ENCODE measurements around the gene HSPA1A. TPM values are rescaled to one million over a fixed set of nuclear protein-coding genes. Genes with fewer than 3 reads are reported as not detected.
"Not testable (repeated sequence)": the region's sequence is repeated elsewhere in the genome, so short reads cannot be mapped to it uniquely, and the experiment has no call there.

The HSPA1A gene
- total and polyA plus RNA-seq, 9 of the 15 experiments (the other 6 are each of a cell fraction or from before 2014, with no cell fraction given): 2.2 to 273 (median 107) TPM

DNA sequence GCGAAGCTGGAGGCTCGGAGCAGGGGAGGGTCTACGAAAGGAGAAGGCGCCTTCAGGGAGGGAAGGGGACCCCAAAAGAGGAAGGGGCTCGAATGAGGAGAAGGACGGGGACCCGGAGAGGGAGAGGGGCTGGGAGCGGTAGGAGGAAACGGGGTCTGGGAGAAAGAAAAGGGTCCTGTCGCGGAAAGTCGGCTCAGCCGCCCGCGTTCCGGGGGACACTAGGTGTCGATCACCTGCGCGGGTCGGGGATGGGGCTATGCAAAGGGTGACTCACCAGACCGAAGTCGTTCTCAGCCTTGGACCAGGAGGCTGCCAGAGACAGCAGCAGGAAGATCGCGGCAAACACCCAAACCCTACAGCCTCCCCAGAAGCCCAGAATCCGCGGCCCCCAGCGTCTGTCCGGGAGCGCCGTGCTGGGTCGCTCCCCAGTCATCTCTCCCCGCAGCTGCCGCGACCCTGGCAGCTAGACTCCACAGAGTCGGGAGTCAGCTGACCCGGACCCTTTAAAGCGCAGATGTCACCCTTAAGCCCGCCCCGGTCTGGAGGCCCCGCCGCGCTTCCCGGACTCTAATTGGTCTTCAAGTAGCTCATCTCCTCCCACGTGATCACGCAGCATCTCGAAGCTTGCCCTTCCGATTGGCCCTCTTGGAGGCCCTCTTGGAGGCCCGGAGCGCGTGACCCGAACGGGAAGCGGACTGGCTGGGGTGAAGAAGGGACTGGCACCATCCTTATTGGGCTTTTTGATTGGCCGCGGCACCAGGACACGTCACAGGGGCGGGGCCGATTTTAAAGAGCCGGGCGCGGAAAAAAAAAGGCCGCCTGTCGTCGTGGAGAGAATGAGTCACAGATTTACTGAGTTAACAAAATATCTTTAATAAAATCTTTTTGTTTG lies 47.2 kb downstream of the HSPA1A start, which contains the start of gene NEU1 (continued):
- TF ChIP-seq, protein P1, sequence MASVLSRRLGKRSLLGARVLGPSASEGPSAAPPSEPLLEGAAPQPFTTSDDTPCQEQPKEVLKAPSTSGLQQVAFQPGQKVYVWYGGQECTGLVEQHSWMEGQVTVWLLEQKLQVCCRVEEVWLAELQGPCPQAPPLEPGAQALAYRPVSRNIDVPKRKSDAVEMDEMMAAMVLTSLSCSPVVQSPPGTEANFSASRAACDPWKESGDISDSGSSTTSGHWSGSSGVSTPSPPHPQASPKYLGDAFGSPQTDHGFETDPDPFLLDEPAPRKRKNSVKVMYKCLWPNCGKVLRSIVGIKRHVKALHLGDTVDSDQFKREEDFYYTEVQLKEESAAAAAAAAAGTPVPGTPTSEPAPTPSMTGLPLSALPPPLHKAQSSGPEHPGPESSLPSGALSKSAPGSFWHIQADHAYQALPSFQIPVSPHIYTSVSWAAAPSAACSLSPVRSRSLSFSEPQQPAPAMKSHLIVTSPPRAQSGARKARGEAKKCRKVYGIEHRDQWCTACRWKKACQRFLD (CRISPR knock-in tag; IDR thresholded peaks at IDR 0.05): no peak; the same call in 1 of the 2 replicates
- TF ChIP-seq SRSF1 (IDR thresholded peaks at IDR 0.05; ENCODE audit: low read depth, low read length) (no peak), ESRRB (CRISPR knock-in tag; IDR thresholded peaks at IDR 0.05; ENCODE audit: borderline replicate concordance) (no peak)

DNA sequence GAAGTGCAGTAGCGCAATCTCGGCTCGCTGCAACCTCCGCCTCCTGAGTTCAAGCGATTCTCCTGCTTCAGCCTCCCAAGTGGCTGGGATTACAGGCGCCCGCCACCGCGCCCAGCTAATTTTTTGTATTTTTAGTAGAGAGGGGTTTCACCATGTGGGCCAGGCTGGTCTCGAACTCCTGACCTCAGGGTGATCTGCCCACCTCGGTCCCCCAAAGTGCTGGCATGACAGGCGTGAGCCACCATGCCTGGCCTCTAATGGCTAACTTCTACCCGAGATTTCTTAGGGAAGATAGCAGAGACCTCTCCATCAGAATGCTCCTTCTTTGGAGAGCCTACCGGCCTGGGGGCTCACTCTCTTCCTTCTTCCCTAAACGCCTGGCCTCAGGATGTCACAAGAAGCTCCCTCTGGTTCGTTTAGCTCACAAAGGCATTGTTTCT lies 48.8 kb downstream of the HSPA1A start:
- H3K79me2 ChIP-seq (ENCODE audit: control insufficient read depth, insufficient read depth, low read length): peaks cover 24% of the 10 kb centered on the region
- DNase-seq (ENCODE audit: extremely low read depth in 1 of 4, low spot score in 3 of 4); FAIRE-seq; H3K27me3 ChIP-seq (ENCODE audit: control insufficient read depth in 2 of 2, insufficient read depth in 2 of 2, low read length in 2 of 2); BruUV-seq (replicated peaks); intact Hi-C loops (cut with micrococcal nuclease); ATAC-seq; H3K9me3 ChIP-seq (replicated peaks; ENCODE audit: control insufficient read depth, insufficient read depth, low read depth, low read length); H4K20me1 ChIP-seq (replicated peaks; ENCODE audit: control insufficient read depth, insufficient read depth, low read length); H3K9me1 ChIP-seq (ENCODE audit: control insufficient read depth, insufficient read depth, low read length): not testable (repeated sequence)
- H3K36me3 ChIP-seq (ENCODE audit: control insufficient read depth, insufficient read depth, low read length): peaks cover 39% of the 10 kb centered on the region; the same call in 2 of the 3 replicates
- peak overlapping the region; percentile 90 for H2AFZ ChIP-seq (ENCODE audit: low read depth, low read length)
- in situ Hi-C loops (cut with MboI): loop anchor here (5.0 kb wide), 1 partner anchor 202 kb away; the partner anchor contains the start of genes C6orf47 and GPANK1
- ChIA-PET POLR2A (interaction anchor here (0.6 to 4.3 kb wide), 19 partner anchors 8 to 326 kb away, joined by 3 to 123 read pairs (median 5); partner anchors contain the start of genes BAG6, C6orf47, CSNK2B and GPANK1), CTCF (ENCODE audit: low intra/inter-chr PET ratio) (interaction anchor here (0.6 to 1.4 kb wide), 6 partner anchors 24 to 183 kb away, joined by 3 to 5 read pairs (median 4); partner anchors contain the start of genes LY6G5C and VARS1)
- peak overlapping the region; percentile 73; the same call in 1 of the 3 replicates for H3K27ac ChIP-seq (ENCODE audit: extremely low read depth, low read depth, low read length)
- WGBS (ENCODE audit: insufficient coverage, low coverage, missing lambda C conversion rate): 26% methylated on average over 16 of the region's 16 CpGs
- peak overlapping the region; percentile 62 for H3K4me3 ChIP-seq
- H3K4me2 ChIP-seq (ENCODE audit: insufficient read depth, low read length): peak overlapping the region; percentile 85
- H3K4me1 ChIP-seq (replicated peaks in 1 of 2; ENCODE audit: control insufficient read depth in 2 of 2, insufficient read depth in 2 of 2, low read length in 2 of 2): peaks cover 13 to 46% of the 10 kb centered on the region in 2 experiments; a peak in 4 of 5 replicates
- peak overlapping the region; percentile 63 to 87; a peak in 3 of 4 replicates for H3K9ac ChIP-seq (ENCODE audit: insufficient read depth in 1 of 2, low read depth in 2 of 2, low read length in 2 of 2)
- TF ChIP-seq, protein P2, sequence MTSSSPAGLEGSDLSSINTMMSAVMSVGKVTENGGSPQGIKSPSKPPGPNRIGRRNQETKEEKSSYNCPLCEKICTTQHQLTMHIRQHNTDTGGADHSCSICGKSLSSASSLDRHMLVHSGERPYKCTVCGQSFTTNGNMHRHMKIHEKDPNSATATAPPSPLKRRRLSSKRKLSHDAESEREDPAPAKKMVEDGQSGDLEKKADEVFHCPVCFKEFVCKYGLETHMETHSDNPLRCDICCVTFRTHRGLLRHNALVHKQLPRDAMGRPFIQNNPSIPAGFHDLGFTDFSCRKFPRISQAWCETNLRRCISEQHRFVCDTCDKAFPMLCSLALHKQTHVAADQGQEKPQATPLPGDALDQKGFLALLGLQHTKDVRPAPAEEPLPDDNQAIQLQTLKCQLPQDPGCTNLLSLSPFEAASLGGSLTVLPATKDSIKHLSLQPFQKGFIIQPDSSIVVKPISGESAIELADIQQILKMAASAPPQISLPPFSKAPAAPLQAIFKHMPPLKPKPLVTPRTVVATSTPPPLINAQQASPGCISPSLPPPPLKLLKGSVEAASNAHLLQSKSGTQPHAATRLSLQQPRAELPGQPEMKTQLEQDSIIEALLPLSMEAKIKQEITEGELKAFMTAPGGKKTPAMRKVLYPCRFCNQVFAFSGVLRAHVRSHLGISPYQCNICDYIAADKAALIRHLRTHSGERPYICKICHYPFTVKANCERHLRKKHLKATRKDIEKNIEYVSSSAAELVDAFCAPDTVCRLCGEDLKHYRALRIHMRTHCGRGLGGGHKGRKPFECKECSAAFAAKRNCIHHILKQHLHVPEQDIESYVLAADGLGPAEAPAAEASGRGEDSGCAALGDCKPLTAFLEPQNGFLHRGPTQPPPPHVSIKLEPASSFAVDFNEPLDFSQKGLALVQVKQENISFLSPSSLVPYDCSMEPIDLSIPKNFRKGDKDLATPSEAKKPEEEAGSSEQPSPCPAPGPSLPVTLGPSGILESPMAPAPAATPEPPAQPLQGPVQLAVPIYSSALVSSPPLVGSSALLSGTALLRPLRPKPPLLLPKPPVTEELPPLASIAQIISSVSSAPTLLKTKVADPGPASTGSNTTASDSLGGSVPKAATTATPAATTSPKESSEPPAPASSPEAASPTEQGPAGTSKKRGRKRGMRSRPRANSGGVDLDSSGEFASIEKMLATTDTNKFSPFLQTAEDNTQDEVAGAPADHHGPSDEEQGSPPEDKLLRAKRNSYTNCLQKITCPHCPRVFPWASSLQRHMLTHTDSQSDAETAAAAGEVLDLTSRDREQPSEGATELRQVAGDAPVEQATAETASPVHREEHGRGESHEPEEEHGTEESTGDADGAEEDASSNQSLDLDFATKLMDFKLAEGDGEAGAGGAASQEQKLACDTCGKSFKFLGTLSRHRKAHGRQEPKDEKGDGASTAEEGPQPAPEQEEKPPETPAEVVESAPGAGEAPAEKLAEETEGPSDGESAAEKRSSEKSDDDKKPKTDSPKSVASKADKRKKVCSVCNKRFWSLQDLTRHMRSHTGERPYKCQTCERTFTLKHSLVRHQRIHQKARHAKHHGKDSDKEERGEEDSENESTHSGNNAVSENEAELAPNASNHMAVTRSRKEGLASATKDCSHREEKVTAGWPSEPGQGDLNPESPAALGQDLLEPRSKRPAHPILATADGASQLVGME (CRISPR knock-in tag; IDR thresholded peaks at IDR 0.05): 0 out of 2 replicates have a peak, but pooled peaks have one; percentile 2
- TF ChIP-seq TEAD1 (CRISPR knock-in tag; IDR thresholded peaks at IDR 0.05) (0 out of 4 replicates have a peak, but pooled peaks of 1 of the 2 experiments have one; percentile 1), CAMTA2 (CRISPR knock-in tag; conservative IDR thresholded peaks at IDR 0.05) (0 out of 2 replicates have a peak, but pooled peaks have one; percentile 29)
- TF ChIP-seq, protein P3, sequence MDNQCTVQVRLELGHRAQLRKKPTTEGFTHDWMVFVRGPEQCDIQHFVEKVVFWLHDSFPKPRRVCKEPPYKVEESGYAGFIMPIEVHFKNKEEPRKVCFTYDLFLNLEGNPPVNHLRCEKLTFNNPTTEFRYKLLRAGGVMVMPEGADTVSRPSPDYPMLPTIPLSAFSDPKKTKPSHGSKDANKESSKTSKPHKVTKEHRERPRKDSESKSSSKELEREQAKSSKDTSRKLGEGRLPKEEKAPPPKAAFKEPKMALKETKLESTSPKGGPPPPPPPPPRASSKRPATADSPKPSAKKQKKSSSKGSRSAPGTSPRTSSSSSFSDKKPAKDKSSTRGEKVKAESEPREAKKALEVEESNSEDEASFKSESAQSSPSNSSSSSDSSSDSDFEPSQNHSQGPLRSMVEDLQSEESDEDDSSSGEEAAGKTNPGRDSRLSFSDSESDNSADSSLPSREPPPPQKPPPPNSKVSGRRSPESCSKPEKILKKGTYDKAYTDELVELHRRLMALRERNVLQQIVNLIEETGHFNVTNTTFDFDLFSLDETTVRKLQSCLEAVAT (IDR thresholded peaks at IDR 0.05): 0 out of 4 replicates have a peak, but pooled peaks of 1 of the 2 experiments have one; percentile 42
